Smooth muscle cell (in vitro differentiated cells): ENCODE data around the gene ALDH2. TPM values are rescaled to one million over a fixed set of nuclear protein-coding genes. Genes with fewer than 3 reads are reported as not detected.
"Not testable (repeated sequence)": the region's sequence is repeated elsewhere in the genome, so short reads cannot be mapped to it uniquely, and the experiment has no call there.

ENCODE experiments used
- DNase-seq: peaks from one replicate; lab custom pipeline; 2025; ENCODE audit not compliant: unreplicated experiment; lab: John Stamatoyannopoulos, UW
- H2AFZ ChIP-seq: fragments of 200-600 bp; sonication (generic); 2 replicates; pipeline ENCODE4 v1.6.0; 2016; ENCODE audit warnings: antibody characterized with exemption, low read depth, mild to moderate bottlenecking
- H3F3A ChIP-seq: fragments of 200-600 bp; sonication (generic); 2 replicates; pipeline ENCODE4 v1.6.0; 2017; ENCODE audit warnings: antibody characterized with exemption, low read depth
- H3K27ac ChIP-seq: fragments of 200-600 bp; sonication (generic); 2 replicates; pipeline ENCODE4 v1.5.1; 2016; ENCODE audit warnings: low read depth, mild to moderate bottlenecking
- H3K27me3 ChIP-seq: fragments of 200-600 bp; sonication (generic); 2 replicates; pipeline ENCODE4 v1.6.1; 2016; ENCODE audit warnings: low read depth, mild to moderate bottlenecking
- H3K36me3 ChIP-seq: fragments of 200-600 bp; sonication (generic); 2 replicates; pipeline ENCODE4 v1.5.1; 2016; ENCODE audit warnings: low read depth
- H3K4me1 ChIP-seq: fragments of 200-600 bp; sonication (generic); 2 replicates; pipeline ENCODE4 v1.5.1; 2016; ENCODE audit warnings: low read depth
- H3K4me2 ChIP-seq: fragments of 200-600 bp; sonication (generic); 2 replicates; pipeline ENCODE4 v1.6.0; 2016; ENCODE audit warnings: mild to moderate bottlenecking
- H3K4me3 ChIP-seq: fragments of 200-600 bp; sonication (generic); 2 replicates; pipeline ENCODE4 v1.5.1; 2016; ENCODE audit warnings: mild to moderate bottlenecking
- H3K79me2 ChIP-seq: fragments of 200-600 bp; sonication (generic); 2 replicates; pipeline ENCODE4 v1.6.0; 2016; ENCODE audit warnings: low read depth, mild to moderate bottlenecking
- H3K9ac ChIP-seq: fragments of 200-600 bp; sonication (generic); 2 replicates; pipeline ENCODE4 v1.6.0; 2016; ENCODE audit warnings: low read depth
- H3K9me3 ChIP-seq: fragments of 200-600 bp; sonication (generic); replicated peaks from 2 replicates; pipeline ENCODE4 v1.5.1; 2016; ENCODE audit warnings: low read depth
- H4K20me1 ChIP-seq: fragments of 200-600 bp; sonication (generic); 2 replicates; pipeline ENCODE4 v1.6.0; 2016; ENCODE audit warnings: low read depth
- WGBS: methylation state at CpG from one replicate; pipeline ENCODE4 v1.1.7; 2016; ENCODE audit warnings: low lambda C conversion rate; 5-methylcytosine and 5-hydroxymethylcytosine counted together
- polyA plus RNA-seq: library from polyadenylated mRNA; unstranded; fragments of >200 nt; fragmentation: Nextera tagmentation; extraction: Ambion mirVana; gene quantifications from 2 replicates; pipeline ENCODE4 v1.2.1, GENCODE V29; 2016
- total RNA-seq: library from RNA; depleted of rRNA; stranded (reverse); fragments of >200 nt; gene quantifications from 2 replicates; pipeline ENCODE4 v1.2.3, GENCODE V29; 2014
- TF ChIP-seq, protein P1 (sequence below): fragments of 200-600 bp; sonication (generic); IDR thresholded peaks from 2 replicates; pipeline ENCODE4 v1.5.1; 2017; ENCODE audit warnings: borderline replicate concordance, mild to moderate bottlenecking, antibody characterized with exemption; ENCODE audit not compliant: insufficient read depth, poor library complexity, severe bottlenecking

ALDH2 gene
- total and polyA plus RNA-seq, 2 experiments from 2014 or later: 17.0 to 54.6 TPM

DNA sequence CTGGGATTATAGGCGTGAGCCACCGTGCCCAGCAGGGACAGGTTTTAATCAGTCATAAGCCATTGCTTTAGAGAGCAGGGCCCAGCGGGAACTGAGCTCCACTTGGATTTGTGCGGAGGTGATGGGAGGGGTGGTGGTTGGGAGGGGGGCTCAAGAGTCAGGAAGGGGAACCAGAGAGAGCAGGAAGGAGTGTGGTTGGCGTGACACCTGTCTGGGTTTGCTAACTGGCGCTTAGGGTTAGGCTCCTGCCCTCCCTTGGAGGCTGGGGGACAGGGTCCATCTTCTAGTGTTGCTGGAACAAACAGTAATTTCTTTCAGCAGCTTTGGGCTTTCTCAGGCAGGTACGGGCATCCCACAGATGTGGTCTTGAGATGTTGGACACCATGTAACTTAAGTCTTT lies 7.5 kb upstream of the ALDH2 start:
- Histone ChIP-seq H3F3A (no peaks in the 10 kb centered on the region), H3K27me3 (no peaks in the 10 kb centered on the region), H3K4me2 (no peak overlapping the region), H3K27ac (no peak overlapping the region), H3K4me1 (peaks cover 12% of the 10 kb centered on the region), H3K9ac (no peak overlapping the region), H3K36me3 (no peaks in the 10 kb centered on the region), H3K9me3 (no peaks in the 10 kb centered on the region), H3K4me3 (no peak overlapping the region), H2AFZ (no peak overlapping the region), H3K79me2 (no peaks in the 10 kb centered on the region), H4K20me1 (peaks cover 8% of the 10 kb centered on the region)
- TF ChIP-seq, protein P1, sequence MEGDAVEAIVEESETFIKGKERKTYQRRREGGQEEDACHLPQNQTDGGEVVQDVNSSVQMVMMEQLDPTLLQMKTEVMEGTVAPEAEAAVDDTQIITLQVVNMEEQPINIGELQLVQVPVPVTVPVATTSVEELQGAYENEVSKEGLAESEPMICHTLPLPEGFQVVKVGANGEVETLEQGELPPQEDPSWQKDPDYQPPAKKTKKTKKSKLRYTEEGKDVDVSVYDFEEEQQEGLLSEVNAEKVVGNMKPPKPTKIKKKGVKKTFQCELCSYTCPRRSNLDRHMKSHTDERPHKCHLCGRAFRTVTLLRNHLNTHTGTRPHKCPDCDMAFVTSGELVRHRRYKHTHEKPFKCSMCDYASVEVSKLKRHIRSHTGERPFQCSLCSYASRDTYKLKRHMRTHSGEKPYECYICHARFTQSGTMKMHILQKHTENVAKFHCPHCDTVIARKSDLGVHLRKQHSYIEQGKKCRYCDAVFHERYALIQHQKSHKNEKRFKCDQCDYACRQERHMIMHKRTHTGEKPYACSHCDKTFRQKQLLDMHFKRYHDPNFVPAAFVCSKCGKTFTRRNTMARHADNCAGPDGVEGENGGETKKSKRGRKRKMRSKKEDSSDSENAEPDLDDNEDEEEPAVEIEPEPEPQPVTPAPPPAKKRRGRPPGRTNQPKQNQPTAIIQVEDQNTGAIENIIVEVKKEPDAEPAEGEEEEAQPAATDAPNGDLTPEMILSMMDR: no peak
- WGBS: 95% methylated on average over 7 of the region's 7 CpGs
- DNase-seq: no peak

GRCh38 chr12:111759991-111760390 lies 6.7 kb upstream of the ALDH2 start:
- TF ChIP-seq, protein P1: no peak
- Histone ChIP-seq H3K9ac (no peak overlapping the region), H3K27ac (no peak overlapping the region), H3K4me1 (peaks cover 12% of the 10 kb centered on the region), H3K36me3 (no peaks in the 10 kb centered on the region), H3K27me3 (no peaks in the 10 kb centered on the region), H4K20me1 (peaks cover 8% of the 10 kb centered on the region), H2AFZ (no peak overlapping the region), H3K79me2 (no peaks in the 10 kb centered on the region), H3K4me2 (no peak overlapping the region), H3K4me3 (no peak overlapping the region), H3K9me3 (no peaks in the 10 kb centered on the region), H3F3A (no peaks in the 10 kb centered on the region)
- 61% methylated on average over 9 of the region's 9 CpGs for WGBS
- DNase-seq: no peak

DNA sequence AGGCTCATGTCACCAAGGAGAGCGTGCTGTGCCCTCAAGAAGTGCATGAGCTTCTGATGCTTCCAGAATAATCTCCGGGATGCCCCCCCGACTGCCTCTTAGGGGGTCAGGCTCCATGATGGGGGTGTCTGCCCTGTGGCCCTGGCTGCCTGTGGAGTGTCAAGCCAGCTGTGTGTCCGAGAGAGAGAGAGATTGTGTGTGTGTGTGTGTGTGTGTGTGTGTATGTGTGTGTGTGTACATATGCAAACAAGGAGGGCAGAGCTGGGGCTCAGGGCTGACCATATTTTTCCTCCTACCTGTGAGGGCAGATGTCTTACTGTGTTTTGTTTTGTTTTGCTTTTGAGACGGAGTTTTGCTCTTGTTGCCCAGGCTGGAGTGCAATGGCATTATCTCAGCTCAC lies 5.6 kb upstream of the ALDH2 start:
- no peak overlapping the region for H3K4me3 ChIP-seq
- no peak overlapping the region for H2AFZ ChIP-seq
- 92% methylated on average over 5 of the region's 5 CpGs for WGBS

DNA sequence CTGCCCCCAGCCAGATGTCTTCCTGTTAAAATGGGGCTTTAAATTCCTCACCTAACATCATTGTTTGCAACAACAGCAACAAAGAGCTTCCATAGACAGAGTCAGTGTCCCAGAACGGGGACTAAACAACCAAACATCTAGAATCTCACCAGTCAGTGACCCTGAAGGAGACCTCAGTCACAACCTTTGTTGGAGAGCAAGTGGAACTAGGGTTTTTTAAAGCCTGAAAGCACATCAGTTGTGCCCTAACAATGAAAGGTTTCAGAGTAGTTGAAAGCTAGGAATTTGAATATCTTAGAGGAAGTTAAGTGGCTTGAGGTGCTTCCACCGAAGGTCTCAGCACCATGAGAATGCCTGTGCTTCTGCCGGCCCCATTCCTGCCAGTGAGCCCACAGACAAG lies 5.0 kb upstream of the ALDH2 start:
- Histone ChIP-seq H3K27me3 (no peaks in the 10 kb centered on the region), H3F3A (no peaks in the 10 kb centered on the region), H3K27ac (no peak overlapping the region), H3K36me3 (no peaks in the 10 kb centered on the region), H3K4me2 (no peak overlapping the region), H3K9ac (no peak overlapping the region), H3K79me2 (no peaks in the 10 kb centered on the region), H4K20me1 (peaks cover 8% of the 10 kb centered on the region), H2AFZ (no peak overlapping the region), H3K4me3 (no peak overlapping the region), H3K9me3 (no peaks in the 10 kb centered on the region), H3K4me1 (peaks cover 16% of the 10 kb centered on the region)
- 65% methylated on average over 3 of the region's 3 CpGs for WGBS
- DNase-seq: no peak
- TF ChIP-seq, protein P1: no peak

More for the DNA sequence above, 5.6 kb upstream of the ALDH2 start:
- TF ChIP-seq, protein P1: no peak
- H3F3A ChIP-seq: no peaks in the 10 kb centered on the region
- DNase-seq: no peak
- H3K36me3 ChIP-seq: no peaks in the 10 kb centered on the region
- no peaks in the 10 kb centered on the region for H3K27me3 ChIP-seq
- no peak overlapping the region for H3K27ac ChIP-seq
- H3K9ac ChIP-seq: no peak overlapping the region
- no peaks in the 10 kb centered on the region for H3K79me2 ChIP-seq
- peaks cover 12% of the 10 kb centered on the region for H3K4me1 ChIP-seq
- H3K4me2 ChIP-seq: no peak overlapping the region
- no peaks in the 10 kb centered on the region for H3K9me3 ChIP-seq
- H4K20me1 ChIP-seq: peaks cover 8% of the 10 kb centered on the region

DNA sequence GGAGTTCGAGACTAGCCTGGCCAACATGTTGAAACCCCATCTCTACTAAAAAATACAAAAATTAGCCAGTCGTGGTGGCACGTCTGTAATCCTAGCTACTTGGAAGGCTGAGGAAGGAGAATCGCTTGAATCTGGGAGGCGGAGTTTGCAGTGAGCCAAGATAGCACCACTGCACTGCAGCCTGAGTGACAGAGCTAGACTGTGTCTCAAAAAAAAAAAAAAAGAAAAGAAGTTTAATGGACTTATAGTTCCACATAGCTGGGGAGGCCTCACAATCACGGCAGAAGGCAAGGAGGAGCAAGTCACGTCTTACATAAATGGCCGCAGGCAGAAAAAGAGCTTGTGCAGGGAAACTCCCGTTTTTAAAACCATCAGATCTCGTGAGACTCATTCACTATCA lies 3.2 kb upstream of the ALDH2 start:
- peaks cover 11% of the 10 kb centered on the region for H3K79me2 ChIP-seq
- not testable (repeated sequence) for DNase-seq, H3F3A ChIP-seq, H3K36me3 ChIP-seq, H3K27ac ChIP-seq, H3K9me3 ChIP-seq, H2AFZ ChIP-seq, H3K27me3 ChIP-seq, H3K9ac ChIP-seq, H3K4me3 ChIP-seq, H3K4me2 ChIP-seq
- peaks cover 23% of the 10 kb centered on the region for H3K4me1 ChIP-seq
- H4K20me1 ChIP-seq: peaks cover 19% of the 10 kb centered on the region
- WGBS: 90% methylated on average over 10 of the region's 10 CpGs
